IPS-NIHi7 (cell line): ENCODE measurements around the gene PMM2.
"Not testable (repeated sequence)": the region's sequence is repeated elsewhere in the genome, so short reads cannot be mapped to it uniquely, and the experiment has no call there.

Experiments
- DNase-seq: peaks from one replicate; pipeline ENCODE4 v3.0.0; 2012; ENCODE audit warnings: mixed read lengths; ENCODE audit errors: extremely low spot score

The PMM2 gene

DNA sequence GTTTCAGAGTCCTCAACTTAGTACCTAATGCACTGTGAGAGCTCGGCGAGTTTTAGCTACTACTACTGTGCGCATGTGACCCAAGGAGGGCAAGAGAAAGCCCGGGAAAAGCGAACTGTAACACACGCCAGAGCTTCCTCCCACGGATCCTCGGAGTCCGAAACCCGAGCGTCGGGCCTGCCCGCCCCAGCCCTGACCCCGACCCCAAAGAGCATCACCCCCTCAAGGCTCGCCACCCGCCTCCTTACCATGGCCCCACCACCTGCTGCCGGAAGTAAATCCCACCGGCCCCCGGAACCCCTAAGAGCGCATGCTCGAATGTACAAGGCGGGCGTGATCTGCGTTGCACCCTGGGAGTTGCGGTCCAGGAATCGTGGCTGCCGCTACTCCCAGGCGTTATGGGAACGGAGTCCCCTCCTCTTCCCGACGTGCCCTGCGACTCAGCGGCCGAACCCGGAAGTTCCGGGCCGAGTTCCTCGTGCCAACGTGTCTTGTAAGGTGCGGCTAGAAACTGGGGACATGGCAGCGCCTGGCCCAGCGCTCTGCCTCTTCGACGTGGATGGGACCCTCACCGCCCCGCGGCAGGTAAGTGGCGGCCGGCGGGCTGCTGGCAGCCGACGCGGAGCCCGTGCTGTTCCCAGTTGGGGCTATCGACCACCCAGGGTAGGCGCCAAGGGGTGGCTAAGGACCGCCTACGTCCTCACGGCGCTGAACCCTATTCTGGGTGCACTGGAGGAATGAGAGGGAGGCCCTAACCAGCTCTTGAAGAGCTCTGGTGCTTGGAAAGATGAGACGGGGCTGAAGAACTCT, at the start of gene PMM2, which contains the start of gene TMEM186:
Gene PMM2, plus strand, starts transcription at position 476 of the 810 bp plus-strand sequence. Its CDS starts 44 bp downstream, at position 520.
Gene TMEM186, minus strand, starts transcription at position 276 of the 810 bp plus-strand sequence. Its CDS starts 25 bp downstream, at position 251.
- peak; percentile 100 for DNase-seq

DNA sequence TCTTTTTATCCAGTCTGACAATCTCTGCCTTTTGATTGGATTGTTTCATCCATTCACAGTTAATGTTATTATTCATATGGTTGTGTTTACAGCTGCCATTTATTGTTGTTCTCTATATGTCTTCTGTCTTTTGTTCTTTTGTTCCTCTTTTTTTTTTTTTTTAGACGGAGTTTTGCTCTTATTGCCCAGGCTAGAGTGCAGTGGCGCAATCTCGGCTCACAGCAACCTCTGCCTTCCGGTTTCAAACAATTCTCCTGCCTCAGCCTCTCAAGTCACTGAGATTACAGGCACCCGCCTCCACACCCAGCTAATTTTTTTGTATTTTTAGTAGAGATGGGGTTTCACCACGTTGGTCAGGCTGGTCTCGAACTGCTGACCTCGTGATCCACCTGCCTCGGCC, 48.7 kb upstream of the PMM2 start:
- DNase-seq, result not testable (repeated sequence)

DNA sequence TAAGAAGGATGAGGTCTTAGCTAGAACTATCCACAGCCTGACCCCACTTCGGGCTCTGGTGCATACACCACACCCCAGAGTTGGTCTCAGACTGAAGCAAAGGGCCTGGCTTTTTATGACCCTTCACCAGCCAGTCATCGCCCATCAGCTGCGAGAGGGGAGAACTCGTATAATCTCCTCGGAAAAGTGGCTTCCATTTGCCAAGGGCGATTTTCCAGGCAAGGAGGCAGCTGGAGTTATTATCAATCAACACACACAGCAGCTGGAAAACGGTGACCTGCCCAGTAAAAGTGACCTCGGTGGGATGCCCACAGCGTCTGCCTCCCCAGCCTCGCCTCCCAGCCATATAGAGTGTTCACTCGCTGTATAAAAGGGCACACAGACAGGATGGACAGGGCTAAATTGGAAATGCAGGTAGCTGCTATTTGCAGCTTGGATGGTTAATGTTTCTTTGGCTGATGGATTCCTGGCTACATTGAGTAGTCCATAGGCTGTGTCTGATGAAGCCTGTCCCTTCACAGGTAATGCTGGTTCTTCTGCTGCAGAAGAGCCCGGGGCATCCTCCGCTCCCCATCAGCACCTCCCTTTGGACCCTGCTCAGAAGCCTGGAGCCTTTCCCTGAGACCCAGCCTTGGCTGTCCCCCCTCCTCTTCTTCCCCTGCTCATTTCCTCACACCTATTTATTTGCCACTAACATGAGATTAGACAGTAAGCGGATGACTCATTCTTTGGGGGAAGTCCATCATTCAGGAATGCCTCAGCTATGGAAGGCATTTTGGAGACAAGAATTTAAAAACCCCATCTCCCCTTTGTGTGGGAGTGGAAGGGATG, 45.9 kb upstream of the PMM2 start:
- peak; percentile 42 for DNase-seq

DNA sequence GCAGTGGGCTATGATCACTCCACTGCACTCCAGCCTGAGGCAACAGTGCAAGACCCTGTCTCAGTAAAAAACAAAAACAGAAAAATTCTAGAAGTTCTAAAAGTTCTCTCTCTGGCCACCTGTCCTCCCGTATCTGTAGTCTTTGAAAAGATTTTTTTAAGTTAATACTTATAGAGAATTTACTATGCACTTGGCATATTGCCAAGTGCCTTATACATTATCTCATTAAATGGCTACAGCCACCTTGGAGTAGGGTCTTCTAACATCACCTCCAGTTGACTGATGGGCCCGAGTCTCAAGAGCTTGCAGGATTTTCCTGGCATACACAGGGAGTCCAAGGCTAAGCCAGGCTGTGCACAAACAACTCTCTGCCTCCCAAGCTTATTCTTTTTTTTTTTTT, 44.9 kb upstream of the PMM2 start:
- DNase-seq, result no peak

DNA sequence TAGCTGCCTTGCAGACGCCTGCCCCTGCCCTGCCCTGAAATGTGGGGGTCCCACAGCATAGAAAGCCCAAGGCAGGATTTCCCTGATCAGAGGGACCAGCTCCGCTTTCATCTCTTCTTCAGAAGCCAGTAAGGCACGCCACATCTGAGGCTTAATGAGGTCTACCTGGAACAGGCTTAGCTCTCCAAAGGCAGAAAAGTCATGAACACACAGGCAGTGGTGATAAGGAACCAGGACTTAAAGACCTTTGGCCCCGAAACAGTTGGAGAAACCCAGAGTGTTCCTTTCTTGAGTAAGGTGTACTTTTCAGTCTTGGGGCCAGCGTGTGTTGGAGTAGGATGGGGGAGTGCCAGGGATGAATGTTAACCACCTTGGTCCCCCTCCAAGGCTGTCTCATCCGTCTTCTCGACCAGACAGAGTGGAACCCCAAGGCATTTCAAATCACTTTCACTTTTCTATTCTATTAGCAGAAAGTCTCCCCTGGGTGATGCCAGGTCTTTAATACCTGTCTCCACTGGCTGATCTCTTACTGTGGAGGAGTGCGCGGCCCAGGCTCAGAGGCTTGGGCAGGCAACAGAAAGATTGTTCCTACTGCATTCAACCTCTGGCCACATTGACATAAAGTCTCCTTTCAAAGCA, 44.1 kb upstream of the PMM2 start:
- DNase-seq, result no peak

DNA sequence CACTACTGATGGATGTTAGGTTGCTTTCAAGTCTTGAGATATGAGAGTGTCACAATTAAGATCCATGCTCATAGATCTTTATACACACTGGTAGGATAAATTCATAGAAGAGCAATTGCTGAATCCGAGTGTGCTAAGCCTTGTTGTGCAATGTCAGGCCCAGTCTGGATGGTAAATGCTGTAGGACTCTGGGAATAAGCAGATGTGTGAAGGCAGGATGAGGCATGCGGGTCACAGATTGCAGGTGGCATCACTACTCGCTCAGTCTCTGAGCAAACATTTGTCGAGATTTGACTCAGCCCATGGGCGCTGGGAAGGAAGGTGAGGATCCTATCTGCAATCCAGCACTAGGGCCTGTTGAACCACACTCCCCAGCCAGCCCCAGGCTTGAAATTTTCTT, 40.9 kb upstream of the PMM2 start:
- no peak for DNase-seq

DNA sequence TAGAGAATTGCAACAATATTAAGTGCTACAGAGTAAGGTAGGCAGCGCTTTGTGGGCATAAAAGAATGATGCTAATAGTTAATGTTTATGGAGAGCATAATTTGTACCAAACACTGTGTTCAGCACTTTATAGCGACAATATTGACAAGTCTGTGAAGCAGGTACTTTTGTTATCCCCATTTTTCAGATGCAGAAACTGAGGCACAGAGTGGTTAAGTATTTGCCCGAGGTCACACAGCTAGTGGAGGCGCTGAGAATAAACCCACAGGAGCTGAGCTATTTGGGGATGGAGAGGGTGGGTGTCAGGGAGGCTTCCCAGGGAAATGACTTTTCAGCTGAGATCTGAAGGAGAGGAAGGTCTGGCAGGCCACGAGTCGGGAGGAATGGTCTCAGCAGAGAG, 39.6 kb upstream of the PMM2 start:
- no peak for DNase-seq

DNA sequence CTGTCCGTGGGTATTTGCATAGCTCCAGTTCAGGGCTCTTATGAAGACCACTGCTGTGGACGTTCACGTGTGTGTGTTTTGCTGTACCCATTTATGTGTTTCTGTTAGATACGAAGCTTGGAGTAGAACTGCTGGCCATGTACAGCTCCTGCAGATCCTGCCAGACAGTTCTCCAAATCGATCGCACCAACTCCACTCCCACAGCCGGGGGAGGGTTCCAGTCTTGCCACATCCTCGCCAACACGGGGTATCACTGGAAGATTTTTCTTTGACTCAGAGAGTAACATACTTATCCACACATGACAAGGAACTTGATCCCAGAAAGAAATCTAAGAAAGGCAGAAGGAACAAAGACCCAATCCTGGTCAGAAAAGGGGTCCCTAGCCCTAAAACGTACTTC, 37.6 kb upstream of the PMM2 start:
- DNase-seq, result no peak

DNA sequence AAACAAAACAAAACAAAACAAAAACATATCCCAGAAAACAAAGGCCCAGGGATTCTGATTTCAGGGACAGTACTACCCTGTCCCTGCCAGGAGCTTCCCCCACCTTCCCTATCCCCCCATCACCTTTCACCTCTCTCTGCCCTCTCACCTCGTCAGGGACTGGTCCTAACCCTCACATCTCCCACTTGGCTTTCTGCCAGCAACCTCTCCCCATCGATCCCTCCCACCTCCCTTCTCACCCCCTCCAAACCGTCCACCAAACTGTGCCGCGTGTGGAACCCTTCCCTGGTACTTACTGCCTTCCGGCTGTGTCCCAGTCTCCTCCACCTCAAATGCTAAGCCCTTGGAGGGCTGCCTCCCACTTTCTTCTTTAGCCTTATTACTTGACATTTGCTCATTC, 36.6 kb upstream of the PMM2 start:
- no peak for DNase-seq

DNA sequence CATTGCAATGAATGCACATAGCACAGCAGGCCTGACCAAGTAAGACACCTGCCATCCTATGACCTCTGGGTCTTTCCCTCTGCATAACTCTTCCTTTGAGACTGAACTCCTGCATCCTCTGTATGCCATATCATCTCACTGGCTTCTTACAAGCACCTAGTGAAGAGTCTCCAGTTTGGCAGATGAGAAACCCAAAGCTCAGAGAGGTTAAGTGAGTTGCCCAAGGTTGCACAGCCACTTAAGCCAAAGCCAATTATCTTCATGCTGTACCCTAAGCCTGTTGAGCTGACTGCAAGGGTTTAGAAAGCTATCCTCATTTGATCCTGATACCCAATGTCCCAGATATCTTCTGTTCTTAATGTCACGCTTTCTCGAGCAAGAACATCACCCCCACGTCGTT, 35.4 kb upstream of the PMM2 start:
- DNase-seq, result no peak

DNA sequence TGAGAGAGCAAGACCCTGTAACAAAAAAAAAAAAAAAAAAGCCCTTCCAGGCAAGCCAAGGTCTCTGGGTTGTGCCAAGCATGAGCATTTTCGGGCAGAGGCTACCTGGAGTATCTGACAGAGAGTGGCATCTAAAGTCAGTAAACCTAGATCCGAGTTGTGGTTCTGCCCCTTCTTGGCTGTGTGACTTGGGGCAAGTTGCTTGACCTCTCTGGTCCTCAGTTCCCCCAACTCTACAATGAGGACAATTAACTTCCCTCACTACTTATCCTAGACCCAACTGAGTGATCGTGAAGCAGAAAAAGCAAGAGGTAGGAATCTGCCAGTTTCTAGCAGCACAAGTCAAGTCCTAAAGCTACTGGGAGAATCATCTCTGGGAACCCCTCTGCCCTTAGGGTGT, 34.6 kb upstream of the PMM2 start:
- DNase-seq, result no peak

DNA sequence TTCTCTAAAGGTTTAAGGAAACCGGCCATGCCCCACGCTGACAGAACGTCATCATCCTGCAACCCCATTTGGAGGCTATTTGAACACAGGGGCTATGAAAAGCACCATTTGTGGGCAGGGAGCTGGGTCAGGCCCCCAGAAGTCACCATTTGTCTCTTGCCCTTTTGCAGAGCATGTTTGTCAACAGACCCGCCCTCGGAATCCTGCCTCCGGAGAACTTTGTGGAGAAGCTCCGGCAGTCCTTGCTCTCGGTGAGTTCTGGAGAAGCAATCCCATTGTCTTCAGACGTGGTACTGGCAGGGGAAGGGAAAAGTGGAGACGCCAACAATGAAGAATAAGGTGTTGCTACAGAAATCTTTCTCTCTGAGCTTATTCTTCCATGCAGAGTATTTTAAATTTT, 33.7 kb upstream of the PMM2 start:
- DNase-seq, result peak; percentile 38

DNA sequence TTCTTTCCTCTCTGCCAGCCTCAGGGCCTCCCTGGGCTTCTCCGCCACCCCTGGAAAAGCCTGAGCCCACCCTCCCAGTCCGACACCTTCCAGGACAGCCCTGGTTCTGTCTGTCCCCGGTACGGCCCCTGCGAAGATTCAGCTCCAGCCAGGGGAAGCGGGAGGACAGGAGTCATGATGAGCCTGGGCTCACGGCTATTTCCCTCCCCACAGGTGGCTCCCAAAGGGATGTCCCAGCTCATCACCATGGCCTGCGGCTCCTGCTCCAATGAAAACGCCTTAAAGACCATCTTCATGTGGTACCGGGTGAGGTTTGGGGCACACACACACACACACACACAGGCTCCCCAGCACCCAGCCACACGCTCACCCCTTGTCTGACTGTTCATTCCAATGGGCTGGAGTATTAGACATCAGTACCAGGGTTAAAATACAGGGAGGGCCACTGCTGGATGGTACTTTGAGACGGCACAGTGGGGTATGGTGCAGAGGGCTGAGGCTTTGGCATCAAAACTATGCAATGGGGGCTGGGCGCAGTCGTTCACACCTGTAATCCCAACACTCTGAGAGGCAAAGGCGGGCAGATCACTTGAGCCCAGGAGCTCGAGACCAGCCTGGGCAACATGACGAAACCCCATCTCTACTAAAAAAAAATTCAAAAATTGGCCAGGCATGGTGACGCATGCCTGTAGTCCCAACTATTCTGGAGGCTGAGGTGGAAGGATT, 33.0 kb upstream of the PMM2 start:
- peak; percentile 47 for DNase-seq

DNA sequence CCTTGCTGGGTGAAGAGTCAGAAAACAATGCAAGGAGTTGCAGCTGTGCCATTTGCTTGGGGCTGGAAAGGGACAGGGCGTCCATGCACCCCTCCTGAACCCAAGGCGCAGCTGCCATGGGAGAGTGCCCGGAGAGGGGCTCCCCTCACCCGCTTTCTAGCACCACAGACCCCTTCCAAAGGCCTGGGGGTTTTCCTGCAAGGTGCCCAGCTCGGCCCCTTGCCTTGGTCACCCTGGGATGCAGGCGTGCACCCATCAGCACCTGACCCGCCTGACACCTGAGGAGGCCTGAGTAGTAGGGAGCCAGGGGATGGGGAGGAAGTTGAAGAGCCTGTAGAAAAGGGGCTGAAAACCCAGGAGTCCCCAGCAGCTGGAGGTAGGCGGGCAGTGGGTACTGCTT, 30.5 kb upstream of the PMM2 start:
- no peak for DNase-seq

DNA sequence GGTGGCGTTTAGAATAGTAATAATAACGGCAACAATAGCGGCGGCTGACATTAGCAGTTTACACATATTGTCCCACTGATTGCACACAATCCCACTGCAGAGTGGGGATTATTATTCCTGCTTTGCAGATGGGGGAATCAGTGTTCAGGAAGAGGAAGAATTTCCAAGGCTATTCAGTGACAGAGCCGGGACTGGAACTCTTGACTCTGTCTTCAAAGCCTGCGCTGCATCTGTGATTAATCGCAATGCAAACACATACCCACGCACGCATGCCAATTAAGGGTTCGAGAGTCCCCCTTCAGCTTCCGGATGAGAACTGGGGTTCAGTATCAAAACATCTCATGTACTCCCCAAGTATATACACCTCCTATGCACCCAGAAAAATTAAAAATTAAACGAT, 29.4 kb upstream of the PMM2 start:
- DNase-seq, result no peak

DNA sequence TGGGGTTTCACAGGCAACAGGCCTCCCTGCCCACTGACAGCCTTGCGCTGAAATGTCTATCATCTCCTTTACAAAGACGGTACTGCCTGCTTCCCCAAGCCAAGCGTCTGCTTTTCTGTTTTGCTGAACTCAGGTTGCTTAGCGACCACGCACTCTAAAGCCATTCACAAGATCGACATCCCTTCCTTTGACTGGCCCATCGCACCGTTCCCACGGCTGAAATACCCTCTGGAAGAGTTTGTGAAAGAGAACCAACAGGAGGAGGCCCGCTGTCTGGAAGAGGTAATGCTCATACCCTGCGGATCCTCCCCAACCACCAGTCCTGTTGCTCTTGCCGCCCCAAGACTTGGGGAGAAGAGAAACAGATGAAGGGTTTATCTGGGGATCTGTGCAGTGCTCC, 28.9 kb upstream of the PMM2 start:
- no peak for DNase-seq

DNA sequence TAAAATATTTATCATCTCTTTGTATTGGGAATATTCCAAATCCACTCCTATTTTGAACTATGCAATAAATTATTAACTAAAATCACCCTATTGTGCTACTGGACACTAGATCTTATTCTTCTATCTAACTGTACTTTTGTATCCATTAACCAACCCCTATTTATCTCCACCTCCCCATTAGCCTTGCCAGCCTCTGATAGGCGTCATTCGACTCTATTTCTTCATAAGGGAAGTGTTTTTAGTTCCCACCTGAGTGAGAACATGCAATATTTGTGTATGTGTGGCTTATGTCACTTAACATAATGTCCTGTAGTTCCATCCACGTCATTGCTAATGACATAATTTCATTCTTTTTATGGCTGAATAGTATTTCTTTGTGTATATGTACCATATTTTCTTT, 24.1 kb upstream of the PMM2 start:
- DNase-seq, result no peak

DNA sequence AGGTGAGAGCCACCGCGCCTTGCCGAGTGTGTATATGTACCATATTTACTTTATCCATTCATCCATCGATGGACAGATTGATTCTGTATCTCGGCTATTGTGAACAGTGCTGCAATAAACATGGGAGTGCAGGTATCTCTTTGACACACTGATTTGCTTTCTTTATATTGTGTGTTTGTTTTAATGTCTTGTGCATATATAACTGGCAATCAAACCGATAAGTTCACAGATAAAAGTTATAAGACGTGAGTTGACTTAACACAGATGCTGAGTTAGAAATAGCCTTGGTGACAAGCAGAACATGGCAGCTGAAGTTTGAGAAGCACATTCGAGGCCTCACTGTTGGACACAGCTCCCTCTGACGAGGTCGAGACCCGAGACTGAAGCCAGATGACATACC, 23.4 kb upstream of the PMM2 start:
- no peak for DNase-seq

DNA sequence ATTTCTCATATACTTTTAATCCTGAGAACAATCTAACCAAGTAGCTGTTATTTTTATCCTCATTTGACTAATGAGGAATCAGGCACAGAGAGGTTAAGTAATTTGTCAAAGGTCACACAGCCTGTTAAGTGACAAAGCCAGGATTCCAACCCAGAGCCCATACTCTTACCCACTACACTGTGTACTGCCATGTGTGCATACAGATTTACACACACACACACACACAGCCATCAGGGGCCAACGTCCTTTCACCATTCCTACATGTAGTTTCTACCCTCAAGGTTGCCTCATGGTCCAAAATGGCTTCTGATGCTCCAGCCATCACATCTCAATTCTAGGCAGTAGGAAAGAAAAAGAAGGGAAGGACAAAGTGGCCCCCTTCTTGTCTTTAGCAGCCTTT, 22.3 kb upstream of the PMM2 start:
- no peak for DNase-seq

DNA sequence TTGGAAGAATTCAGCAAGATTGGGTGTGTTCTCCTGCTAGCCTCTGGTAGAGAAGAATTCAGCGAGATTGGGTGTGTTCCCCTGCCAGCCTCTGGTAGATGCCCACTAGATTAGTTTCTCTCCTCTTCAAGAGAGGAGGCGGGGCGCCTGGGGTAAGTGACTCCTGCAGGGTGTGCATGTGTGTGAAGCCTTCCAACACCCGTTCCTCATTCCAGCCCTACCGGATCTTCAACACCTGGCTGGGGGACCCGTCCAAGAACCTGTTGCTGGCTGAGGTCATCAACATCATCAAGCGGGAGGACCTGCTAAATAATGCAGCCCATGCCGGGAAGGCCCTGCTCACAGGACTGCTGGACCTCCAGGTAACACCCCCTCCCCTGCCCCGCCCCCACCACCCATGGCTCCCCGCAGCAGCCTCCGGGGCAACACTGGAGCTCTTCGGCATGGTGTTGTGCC, 21.5 kb upstream of the PMM2 start:
- peak; percentile 59 for DNase-seq

DNA sequence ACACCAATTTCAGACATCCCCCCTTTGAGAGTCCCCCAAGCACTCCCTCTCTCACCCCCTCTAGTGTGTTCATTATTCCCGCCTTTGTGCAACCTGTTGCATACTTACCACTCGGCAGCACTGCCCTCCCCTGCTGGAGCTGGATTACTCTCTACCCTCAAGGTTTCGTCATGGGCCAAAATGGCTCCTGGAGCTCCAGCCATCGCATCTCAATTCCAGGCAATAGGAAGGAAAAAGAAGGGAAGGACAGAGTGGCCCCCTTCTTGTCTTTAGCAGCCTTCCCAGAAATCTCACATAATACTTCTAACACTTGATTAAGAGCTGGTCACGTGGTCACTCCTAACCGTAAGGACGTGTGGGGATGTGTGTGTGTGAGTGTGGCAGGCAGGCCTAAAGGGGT, 20.4 kb upstream of the PMM2 start:
- DNase-seq, result no peak

DNA sequence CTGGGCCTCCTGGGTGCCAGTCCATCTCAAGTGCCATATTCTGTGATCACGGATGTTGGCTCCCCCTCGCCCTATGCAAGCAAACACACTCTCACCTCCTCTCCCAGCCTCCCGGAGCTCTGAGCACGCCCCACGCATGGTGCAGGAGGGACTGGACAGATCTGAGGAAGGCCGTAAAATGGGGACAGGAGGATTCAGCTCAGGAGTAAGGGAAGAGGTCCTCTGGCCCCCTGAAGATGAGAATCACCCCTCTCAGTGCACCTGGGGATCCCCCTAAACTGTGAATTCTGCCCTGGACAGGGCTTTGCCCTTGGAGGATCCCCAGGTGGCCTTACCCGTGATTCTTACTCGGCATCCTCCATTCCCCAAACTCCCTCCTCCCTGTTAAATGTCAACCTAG, 15.8 kb upstream of the PMM2 start:
- DNase-seq, result no peak
